HG02610 (cell line): ENCODE results near the gene LASP1.

Experiments
- ATAC-seq: cut with Tn5 transposase; IDR thresholded peaks from one replicate; pipeline ENCODE4 v1.9.1; 2021; ENCODE audit warnings: mild to moderate bottlenecking, moderate library complexity; ENCODE audit not compliant: unreplicated experiment

The LASP1 gene

GRCh38 chr17:38885728-38886642 is 16.1 kb downstream of the LASP1 start:
- no peak for ATAC-seq

GRCh38 chr17:38886643-38887010 is 16.8 kb downstream of the LASP1 start:
- no peak for ATAC-seq

GRCh38 chr17:38888842-38889241 is 19.0 kb downstream of the LASP1 start:
- no peak for ATAC-seq

GRCh38 chr17:38889745-38890409 is 20.0 kb downstream of the LASP1 start:
- ATAC-seq: no peak

GRCh38 chr17:38890410-38890746 is 20.5 kb downstream of the LASP1 start:
- no peak for ATAC-seq

GRCh38 chr17:38891441-38891840 is 21.6 kb downstream of the LASP1 start:
- no peak for ATAC-seq

- no peak for ATAC-seq
Measured at GRCh38 chr17:38892083-38892482, 22.2 kb downstream of the LASP1 start.

- no peak for ATAC-seq
Measured at GRCh38 chr17:38892620-38893019, 22.8 kb downstream of the LASP1 start.

GRCh38 chr17:38893113-38893512 is 23.3 kb downstream of the LASP1 start:
- no peak for ATAC-seq

GRCh38 chr17:38893607-38894006 is 23.7 kb downstream of the LASP1 start:
- no peak for ATAC-seq

GRCh38 chr17:38894276-38894675 is 24.4 kb downstream of the LASP1 start:
- ATAC-seq: no peak

GRCh38 chr17:38896346-38896954 is 26.6 kb downstream of the LASP1 start:
- ATAC-seq: no peak

- no peak for ATAC-seq
Measured at GRCh38 chr17:38897176-38897575, 27.3 kb downstream of the LASP1 start.

- ATAC-seq: no peak
Measured at GRCh38 chr17:38897671-38898290, 27.9 kb downstream of the LASP1 start.

GRCh38 chr17:38898291-38898679 is 28.4 kb downstream of the LASP1 start:
- peak; percentile 17 for ATAC-seq

GRCh38 chr17:38898812-38899348 is 29.0 kb downstream of the LASP1 start:
- peak; percentile 69 for ATAC-seq

- ATAC-seq: no peak
Measured at GRCh38 chr17:38899421-38899820, 29.6 kb downstream of the LASP1 start.

GRCh38 chr17:38900978-38901656 is 31.3 kb downstream of the LASP1 start:
- ATAC-seq: no peak

- ATAC-seq: no peak
Measured at GRCh38 chr17:38903404-38903803, 33.5 kb downstream of the LASP1 start.

- ATAC-seq: no peak
Measured at GRCh38 chr17:38904892-38905291, 35.0 kb downstream of the LASP1 start.

GRCh38 chr17:38905375-38905774 is 35.5 kb downstream of the LASP1 start:
- ATAC-seq: no peak
